Right renal pelvis (tissue), 4 donors: ENCODE measurements around the gene VAPB. TPM values are rescaled to one million over a fixed set of nuclear protein-coding genes. Genes with fewer than 3 reads are reported as not detected.
A peak's percentile ranks its signal among the peaks of the same experiment; 100 is the strongest.

Experiments
- DNase-seq, 4 donors: peaks; one replicate each; pipeline ENCODE4 v3.0.0-alpha.2; 2013; ENCODE audit warnings: low read depth in 4 of 4, low spot score in 3 of 4, missing footprints in 1 of 4
- polyA plus RNA-seq, 4 donors: library from polyadenylated mRNA; unstranded; fragments of 120-200 nt; gene quantifications; one replicate each; pipeline ENCODE4 v1.2.1, GENCODE V29; 2013; ENCODE audit not compliant: insufficient read length in 4 of 4

VAPB gene
- polyA plus RNA-seq, 4 donors = 50.0 to 65.8 (median 63.2) TPM

DNA sequence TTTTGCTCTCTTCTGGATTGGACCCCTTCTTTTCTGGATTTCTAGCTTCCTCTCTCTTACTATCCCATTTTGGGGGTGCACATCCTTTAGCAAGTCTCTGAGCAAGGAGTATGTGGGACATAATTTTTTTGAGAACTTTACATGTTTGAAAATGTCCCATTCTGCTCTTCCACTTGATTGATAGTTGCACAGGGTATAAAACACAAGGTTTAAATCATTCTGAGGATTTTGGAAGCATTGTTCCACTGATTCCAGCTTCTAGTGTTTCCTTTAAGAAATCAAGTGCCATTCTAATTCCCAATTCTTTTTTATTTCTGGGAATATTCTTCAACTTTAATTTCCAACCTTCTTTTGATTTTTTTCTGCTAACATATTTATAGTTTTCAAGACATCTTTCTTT, 65.4 kb downstream of the VAPB start:
- DNase-seq = no peak

DNA sequence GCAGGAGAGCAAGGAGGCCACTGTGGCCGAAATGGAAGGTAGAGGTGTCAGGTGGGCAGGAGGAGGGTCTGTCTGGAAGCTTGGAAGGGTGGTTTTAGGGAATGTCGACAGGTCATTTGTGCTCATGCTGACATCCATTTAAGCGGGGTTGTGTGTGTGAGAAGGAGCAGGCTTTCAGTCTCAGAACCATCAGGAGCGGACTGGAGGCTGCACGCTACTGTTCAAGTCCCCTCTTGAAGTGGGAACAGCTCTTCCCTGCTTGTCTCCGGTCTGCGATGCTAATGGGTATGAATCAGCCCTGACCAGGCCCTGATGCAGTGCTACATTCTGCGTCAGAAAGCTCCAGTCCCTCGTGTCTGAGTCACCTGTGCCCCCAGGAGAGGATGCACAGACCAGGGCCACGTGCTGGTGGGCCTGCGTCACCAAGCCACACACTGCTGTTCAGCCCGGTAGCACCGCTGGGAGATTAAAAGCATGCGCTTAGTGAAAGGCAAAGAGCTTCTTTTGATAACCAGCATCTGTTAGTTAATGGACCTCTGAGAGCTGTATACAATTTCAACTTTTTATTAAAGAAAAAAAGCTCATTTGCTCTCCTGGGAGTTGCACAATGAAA, 68.2 kb downstream of the VAPB start:
- no peak for DNase-seq

DNA sequence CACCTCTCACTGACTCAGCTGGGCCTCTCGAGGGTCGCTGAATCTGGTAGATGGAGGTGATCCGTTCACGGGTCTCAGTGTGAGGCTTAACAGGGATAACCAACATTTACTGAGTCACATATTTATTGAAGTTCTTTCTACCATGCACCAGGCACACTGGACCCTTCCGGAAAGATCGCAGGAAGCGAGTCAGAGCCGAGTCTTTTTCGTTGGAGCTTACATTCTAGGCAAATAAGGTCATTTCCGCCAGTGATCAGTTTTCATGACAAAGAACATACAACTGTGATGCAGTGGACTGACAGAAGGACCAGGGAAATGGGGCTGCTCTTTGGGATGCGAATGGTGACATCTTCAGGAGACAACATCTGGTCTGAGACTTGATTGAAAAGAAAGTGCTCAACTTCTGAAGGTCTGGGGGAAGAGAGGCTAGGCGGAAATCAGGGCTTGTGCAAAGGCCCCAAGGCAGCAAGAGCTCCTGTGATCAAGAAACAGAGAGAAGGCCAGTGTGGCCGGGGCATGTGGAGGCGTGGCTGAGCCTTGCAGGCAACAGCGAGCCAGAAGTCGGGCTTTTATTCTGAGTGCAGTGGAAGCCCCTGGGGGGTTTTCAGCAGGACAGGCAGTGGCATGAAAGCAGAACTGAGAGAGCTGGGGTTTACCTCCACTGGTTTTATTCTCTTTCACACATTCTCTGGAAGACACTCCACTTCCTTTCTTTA, 69.5 kb downstream of the VAPB start:
- no peak for DNase-seq

DNA sequence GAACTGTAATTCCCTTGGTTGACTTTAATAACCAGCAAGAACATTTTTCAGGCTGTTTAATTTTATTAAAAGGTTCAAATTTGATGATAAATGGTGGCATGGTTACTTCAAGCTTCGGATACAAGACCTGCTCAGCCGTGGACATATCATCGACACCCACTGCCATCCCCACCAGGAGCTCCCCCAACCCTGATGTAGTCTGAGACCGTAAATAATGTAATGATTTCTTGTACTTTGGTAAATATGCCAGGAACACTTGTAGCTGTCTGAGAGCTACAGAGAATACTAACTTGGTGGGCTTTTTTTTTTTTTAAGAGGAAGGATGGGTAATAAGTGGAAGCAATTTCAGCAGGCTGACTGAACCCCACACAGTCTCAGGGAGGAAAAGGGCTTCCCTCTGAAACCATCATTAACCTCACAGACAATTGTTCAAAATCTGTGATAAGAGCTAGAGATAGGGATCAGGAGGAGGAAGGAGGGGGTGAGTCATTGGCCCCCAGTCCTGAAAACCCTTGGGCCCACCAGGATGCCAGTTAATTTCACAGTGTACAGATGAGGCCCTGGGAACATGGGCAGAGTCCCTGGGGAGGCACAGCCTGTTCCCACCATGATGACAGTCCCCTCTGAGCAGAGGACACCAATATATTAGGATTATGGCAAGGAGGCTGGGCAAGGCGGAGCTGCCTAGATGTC, 70.2 kb downstream of the VAPB start:
- DNase-seq = no peak

DNA sequence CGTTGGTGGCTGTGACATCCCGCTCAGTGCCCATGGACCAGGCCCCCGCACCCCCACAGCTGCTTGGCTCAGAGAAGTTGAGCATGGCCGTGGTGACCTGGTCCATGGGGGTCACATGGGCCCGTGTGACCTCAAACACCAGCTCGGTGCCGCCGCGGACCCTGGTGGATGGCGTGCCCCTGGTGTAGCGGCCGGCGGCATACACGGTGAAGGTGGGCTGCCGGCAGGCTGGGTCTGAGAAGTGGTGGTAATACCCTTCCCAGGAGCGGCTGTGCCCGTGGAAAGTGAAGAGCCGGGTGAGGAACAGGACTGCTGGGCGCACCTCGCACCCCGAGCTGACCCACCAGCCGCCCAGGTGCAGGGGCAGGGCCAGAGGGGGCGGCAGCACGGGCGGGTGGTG, 72.1 kb downstream of the VAPB start:
- DNase-seq = no peak

DNA sequence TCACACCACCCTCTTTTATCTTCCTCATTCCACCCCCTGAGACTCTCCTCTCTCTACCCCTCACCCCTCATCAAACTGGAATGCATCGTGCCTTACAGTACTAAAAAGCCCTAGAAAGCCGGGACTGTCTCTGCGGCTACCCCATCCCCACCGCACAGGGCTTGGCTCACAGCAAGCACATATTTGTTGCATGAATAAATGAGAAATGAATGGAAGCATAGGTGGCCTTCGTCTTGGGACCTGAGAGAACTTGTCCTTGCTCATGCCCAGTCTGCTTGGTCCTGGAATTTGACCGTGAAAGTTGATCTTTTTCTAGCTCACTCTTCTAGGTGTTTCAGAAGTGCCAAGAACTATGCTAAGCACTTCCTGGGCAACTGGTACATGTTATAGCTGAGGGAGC, 72.9 kb downstream of the VAPB start:
- no peak for DNase-seq

DNA sequence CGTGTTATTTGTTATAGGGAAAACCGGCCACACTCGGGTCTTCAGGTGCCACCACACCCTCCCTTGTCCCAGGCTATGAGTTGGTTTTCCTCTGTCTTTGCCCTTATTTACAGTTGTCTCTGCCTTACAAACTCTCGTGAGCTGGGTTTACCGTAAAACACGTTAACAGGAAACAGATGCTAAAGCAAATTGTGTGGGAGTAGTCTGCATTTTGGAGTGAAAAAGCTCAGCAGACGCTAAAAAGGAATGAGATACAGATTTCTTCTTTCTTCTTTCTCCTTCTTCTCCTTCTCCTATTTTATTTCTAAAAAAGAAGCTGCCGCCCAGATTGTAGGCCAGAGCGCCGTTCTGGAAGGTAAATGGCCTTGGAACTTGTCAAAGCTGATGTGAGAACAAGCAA, 74.2 kb downstream of the VAPB start:
- no peak for DNase-seq

DNA sequence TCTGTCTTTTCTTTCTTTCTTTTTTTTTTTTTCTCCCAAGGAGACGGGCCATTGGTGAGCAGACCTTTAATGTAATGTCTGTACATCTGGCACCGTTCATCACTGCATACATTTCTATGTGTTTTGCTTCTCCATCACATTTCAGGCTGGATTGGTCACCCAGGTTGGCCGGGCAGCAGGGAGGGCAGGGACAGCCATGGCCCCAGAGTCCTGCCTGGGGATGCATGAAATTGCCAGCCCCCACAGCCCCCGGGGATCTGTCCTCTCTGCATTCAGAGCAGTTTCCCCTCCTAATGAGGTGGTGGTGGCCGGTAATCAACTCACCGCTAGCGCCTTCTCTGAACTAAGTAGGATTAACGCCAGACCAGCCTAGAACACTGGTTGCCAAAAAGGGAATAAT, 75.8 kb downstream of the VAPB start:
- no peak for DNase-seq

DNA sequence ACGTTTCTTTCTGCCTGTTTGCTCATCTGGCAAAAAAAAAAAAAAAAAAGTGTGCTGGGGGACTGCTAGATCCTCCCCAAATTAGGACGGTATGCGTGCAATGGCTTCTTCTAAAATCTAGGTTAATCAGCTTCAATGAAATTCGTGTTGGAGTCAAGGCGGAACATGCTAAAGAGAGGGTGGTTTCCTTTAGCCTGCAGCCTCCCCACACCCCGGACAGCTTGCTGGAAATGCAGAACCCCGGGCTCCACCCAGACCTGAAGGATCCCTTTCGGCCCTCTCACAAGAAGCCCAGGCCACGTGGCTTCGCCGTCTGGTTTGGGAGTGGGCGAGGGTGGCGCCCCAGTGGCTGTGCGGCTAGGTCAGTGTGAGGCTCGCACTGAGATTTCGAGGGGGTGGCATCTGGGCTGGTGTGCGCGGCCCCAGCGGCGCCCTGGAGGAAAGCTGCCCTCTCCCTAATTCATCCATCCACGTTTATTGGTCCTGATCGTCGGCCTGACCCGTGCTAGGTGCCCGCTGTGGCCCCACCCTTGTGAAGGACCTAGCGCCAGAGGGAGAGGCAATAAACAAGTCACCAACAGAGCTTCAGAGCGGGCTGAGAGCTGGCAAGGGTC, 77.2 kb downstream of the VAPB start:
- DNase-seq = no peak

DNA sequence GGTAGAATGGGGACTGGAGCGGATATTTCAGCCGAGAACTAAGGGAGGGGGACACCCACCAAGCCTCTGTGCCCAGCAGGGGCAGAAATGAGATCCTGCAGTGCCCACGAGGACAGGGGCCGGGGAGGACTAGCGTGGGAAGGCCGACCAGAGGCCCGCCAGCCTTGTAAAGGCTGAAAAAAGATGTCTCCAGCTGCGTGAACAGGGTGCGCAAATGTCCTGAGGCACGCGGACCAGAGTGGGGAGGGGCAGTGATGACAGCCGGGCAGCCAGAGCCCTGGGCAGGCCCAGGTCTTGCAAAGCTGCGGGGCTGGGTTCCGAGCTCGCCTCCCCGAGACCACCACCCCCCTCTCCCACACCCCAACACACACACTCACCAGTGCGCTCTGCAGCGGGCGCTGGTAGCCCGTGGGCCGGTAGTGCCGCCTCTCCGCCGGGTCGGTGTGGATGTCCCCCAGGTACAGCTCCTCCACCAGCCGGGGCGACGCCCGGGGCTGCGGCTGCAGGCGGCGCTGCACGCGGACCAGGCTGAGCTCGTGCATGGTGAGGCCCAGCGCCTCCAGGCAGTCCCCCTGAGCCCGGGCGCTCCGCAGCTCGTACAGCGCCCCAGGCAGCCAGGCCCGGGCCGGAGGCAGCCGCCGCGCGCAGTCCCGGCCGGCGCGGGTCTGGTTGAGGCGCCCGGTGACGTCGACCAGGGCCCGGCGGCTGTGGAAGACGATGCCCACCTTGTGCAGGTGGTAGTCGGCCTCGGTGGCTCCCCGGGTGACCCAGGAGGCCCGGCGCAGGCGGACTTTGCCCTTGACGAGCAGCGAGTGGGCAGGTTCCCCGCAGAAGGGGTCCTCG, 77.9 kb downstream of the VAPB start:
- DNase-seq = no peak

DNA sequence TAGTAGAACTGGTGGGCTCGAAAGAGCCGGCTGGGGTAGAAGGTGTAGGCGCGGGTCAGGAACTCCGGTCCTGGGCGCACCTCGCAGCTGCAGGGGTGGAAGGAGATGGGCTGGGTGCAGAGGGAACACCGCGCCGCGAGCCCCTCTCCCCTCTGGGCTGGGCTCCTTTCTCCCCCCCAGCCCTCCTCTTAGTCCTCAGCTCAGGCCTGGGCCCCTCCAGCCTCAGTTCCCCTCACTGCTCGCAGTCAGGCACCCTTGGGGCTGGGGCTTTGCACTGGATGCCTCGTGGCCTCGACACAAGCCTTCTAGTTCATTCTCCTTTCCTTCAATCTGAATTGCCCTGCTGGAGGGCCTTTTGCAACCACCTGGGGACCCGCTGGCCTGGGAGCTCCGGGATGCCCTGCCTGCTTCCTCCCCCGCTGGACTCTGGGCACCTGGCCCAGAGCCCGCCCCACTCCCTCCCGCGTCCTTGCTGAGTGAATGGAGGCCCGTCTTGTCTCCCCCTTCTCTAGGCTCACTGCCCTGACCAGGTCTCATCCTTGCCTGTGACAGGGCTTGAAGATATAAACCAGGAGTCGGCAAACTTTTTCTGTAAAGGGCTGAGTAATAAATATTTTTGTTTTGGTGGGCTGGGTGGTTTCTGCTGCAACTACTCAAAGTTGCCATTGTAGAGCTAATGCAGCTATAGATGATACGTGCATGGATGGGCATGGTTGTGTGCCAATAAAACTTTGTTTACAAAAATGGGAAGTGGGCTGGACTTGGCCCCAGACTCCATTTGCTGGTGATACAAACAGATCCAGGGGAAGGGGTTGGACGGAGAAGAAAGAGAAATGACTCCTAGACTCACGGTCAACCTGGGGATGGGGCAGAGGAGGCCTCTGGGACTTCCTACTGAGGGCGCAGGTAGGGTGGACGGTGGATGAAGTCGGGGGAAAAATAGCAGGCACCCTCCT, 78.8 kb downstream of the VAPB start:
- no peak for DNase-seq

DNA sequence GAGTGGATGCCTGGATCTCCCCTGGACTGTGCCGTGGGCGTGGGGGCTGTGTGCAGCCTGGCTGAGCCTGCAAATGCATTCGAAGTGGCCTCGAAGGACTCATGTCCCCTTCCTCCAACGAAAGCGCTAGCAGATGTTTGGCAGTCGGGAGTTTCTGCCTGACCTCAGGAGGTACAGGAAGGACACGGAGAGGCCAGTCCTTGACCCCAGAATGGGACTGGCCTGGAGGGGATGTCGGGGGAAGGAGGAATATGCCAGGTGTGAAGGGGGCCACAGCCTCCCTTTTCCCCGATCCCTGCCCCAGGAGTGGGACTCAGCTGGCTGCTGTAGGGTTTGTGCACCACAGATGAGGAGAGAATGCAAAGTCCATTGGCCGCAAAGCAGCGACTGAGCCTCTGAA, 80.6 kb downstream of the VAPB start:
- DNase-seq = no peak

DNA sequence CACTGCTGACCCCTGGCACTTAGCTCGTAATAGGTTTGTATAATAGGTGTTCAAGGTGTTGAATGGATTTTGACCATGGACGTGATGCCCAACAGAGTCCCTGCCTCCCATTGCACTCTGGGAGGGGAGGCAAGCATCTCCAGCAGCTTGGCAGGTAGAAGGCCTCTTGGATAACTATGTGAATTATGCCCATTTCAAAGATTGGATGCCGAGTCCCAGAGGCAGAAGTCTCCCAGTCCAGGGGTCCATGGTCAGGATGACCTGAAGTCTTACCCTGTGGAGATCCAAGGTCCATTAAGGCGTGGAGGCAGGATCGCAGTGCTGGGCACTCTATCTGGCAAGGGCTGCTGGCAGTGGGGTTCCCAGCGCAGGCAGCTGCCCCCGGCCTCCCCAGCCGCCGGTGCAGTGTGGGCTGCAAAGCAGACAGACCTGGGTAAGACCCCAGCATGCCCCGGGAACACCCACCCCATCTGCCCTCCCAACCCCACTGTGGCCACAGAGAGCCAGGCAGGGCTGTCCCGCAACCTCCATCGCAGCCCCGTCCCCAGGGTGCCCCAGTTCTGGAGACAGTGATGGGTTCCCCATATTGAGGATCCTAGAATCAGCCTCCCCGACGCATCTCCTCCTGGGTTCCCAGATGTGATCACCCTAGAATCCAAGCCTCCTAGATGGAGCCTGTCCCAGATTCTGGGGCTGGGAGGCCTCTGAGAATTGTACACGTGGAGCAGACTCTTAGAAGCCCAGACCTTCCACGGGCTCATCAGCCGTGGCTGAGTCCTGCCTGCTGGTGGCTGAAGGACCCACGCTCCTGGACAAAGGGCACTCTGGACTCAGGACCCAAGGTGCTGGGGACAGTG, 81.5 kb downstream of the VAPB start:
- no peak for DNase-seq

DNA sequence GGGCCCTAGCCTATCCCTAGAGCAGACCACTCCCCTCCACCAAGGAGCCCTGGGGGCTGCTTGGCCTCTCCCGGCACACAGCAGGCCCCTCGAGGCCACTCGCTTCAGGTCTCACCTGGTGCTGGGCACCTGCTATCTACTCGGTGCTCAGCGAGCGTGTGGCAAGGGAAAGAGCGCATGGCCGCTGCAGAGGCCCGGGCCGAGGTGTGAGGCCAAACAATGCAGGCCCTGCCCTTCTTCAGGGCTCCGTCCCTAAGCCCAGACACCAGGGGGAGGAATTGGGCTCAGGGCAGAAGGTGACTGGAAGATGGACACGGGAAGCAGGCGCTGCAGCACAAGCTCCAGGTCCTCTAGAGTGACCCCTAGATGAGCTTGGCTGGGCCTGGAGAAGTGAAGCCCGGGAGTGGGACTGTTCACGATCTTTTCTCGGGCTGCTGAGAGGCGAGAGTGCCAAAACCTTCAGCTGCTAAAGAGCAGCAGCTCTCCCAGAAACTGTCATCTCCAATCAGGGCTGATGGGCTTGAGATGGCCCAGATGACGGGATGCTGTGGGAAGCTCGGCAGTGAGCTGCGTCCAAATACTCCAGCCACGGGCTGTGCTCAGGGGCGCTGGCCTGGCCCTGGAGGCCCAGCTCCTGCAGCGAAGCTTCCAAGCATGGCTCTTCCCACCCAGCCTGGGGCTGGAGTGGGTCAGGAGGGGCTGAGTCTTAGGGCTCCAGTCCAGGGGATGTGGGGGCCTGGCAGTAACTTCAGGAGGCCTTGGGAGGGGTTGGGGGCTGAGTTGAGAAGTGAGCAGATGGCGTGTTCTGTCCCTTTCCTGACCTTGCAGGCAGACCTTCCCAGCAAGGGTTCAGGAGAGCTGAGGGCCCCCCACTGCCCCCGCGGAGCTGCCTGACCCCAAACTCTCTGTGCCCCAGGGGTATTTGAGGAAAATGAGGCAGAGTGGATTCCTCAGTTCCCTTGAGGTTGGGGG, 82.5 kb downstream of the VAPB start:
- DNase-seq = peak; percentile 57 to 73 (median 62)

DNA sequence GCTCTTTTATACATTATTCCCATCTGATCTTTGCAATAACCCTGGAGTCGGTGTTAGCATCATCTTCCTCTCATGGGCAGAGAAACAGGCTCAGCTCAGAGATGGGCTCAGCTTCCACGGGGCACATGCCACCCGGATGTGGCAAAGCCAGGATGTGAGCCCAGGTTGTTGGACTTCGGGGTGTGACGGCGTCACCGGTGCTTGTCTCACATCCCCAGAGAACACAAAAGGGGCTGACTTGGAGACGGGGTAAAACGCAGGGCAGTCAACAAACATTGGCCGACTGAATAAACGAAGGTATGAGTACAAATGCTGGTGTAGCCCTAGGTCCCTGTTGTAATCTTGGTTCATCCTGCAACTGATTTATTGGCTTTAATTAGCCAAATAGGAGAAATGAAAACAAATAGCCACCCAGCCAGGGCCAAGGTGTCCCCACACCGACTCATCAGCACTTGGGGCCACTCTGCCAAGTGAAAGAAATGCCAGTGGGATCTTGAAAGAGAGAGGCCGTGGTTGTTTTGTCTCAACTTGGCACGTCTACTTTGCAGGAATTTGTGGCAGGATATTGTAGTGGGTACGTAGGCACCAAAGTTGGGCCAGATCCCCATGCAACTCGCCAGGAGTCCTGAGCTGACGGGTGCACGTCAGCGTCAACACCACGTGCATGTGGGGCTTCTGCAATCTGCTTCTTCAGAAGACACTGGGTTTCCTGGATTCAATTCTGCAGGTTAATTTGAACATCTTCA, 83.4 kb downstream of the VAPB start:
- no peak for DNase-seq

DNA sequence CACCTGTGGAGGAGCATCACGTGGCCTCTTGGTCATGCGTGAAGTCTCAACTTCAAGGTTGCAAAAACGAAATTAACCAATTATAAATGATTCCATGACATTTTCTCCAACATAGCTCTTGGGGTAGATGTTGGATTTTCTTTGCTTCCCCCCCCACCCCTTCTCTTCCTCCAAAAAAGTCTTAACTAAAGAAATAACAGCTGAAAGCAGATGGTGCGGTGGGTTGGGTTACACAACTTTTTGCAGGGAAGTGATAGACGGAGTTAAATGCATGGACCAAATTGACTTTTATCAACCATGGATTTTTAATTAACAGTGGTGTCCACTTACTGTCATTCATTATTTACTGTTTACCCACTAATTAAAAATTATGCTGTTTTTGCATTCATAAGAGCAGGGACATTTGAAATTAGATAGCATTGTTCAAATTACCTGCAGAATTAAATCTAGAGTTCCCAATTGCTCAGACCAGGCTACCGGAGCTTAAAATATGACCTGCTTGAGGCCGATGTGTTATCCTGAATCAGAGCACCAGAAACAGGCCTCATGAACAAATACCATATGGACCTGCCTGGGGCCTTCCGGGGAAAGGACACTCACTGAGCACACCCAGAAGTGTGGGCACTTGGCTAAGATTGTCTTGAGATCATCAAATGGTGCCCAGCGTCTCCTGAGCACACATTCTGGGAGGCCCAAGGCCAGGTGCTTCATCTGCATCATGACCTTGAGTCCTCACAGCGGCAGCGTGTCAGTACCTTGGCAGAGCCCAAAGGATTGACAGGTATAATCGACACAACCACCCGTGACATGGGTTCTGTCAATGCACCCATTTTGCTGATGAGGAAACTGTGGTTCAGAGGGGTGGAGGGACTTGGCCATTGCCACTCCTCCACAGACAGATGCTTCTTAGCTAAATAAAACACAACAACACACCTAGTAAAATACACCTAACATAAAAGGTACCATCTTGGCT, 84.7 kb downstream of the VAPB start:
- DNase-seq = no peak
